Measurements from ENCODE around the gene CACNA1C. TPM values are rescaled to one million over a fixed set of nuclear protein-coding genes. Genes with fewer than 3 reads are reported as not detected.

The CACNA1C gene
- total RNA-seq, 2 donors from 2014 or later: 8.1 to 18.2 TPM

- intact Hi-C loops (cut with DNase I): no loop called here
- Histone ChIP-seq H3K9me3 (no peaks in the 10 kb centered on the region), H3K27ac (no peak overlapping the region), H3K36me3 (no peaks in the 10 kb centered on the region), H3K27me3 (replicated peaks; ENCODE audit: insufficient read depth) (no peaks in the 10 kb centered on the region), H3K4me3 (no peak overlapping the region), H3K4me1 (replicated peaks) (no peaks in the 10 kb centered on the region)
- no peak for TF ChIP-seq CTCF (IDR thresholded peaks at IDR 0.05)
- TF ChIP-seq POLR2A (IDR thresholded peaks at IDR 0.05): no peak
- TF ChIP-seq POLR2AphosphoS5 (IDR thresholded peaks at IDR 0.05): no peak
- DNase-seq (ENCODE audit: low spot score): no peak
- WGBS: 77% methylated on average over 10 of the region's 10 CpGs
Measured at GRCh38 chr12:2447861-2448260, 395.1 kb downstream of the CACNA1C start.

GRCh38 chr12:2449586-2449985 lies 396.8 kb downstream of the CACNA1C start:
- 79% methylated on average over 6 of the region's 6 CpGs for WGBS
- intact Hi-C loops (cut with DNase I): no loop called here
- no peaks in the 10 kb centered on the region for H3K9me3 ChIP-seq

GRCh38 chr12:2450553-2450952 lies 397.8 kb downstream of the CACNA1C start:
- H3K27me3 ChIP-seq (replicated peaks; ENCODE audit: insufficient read depth): no peaks in the 10 kb centered on the region
- H3K4me1 ChIP-seq (replicated peaks): no peaks in the 10 kb centered on the region
- 81% methylated on average over 9 of the region's 9 CpGs for WGBS
- no peaks in the 10 kb centered on the region for H3K9me3 ChIP-seq
- DNase-seq (ENCODE audit: low spot score): no peak
- no peak overlapping the region for H3K4me3 ChIP-seq
- no peak for TF ChIP-seq POLR2A (IDR thresholded peaks at IDR 0.05)
- no peak for TF ChIP-seq CTCF (IDR thresholded peaks at IDR 0.05)
- no peak for TF ChIP-seq POLR2AphosphoS5 (IDR thresholded peaks at IDR 0.05)
- intact Hi-C loops (cut with DNase I): no loop called here
- no peaks in the 10 kb centered on the region for H3K36me3 ChIP-seq
- H3K27ac ChIP-seq: no peak overlapping the region

More at GRCh38 chr12:2449586-2449985, 396.8 kb downstream of the CACNA1C start:
- no peaks in the 10 kb centered on the region for H3K36me3 ChIP-seq
- H3K27ac ChIP-seq: no peak overlapping the region
- H3K27me3 ChIP-seq (replicated peaks; ENCODE audit: insufficient read depth): no peaks in the 10 kb centered on the region
- H3K4me1 ChIP-seq (replicated peaks): no peaks in the 10 kb centered on the region
- no peak for TF ChIP-seq POLR2A (IDR thresholded peaks at IDR 0.05)
- TF ChIP-seq POLR2AphosphoS5 (IDR thresholded peaks at IDR 0.05): no peak
- TF ChIP-seq CTCF (IDR thresholded peaks at IDR 0.05): no peak
- no peak overlapping the region for H3K4me3 ChIP-seq
- no peak for DNase-seq (ENCODE audit: low spot score)

- WGBS: 64% methylated on average over 4 of the region's 4 CpGs
- no peak overlapping the region for H3K4me3 ChIP-seq
- TF ChIP-seq CTCF (IDR thresholded peaks at IDR 0.05) (no peak), POLR2A (IDR thresholded peaks at IDR 0.05) (no peak), POLR2AphosphoS5 (IDR thresholded peaks at IDR 0.05) (no peak)
- DNase-seq (ENCODE audit: low spot score): no peak
- H3K36me3 ChIP-seq: no peaks in the 10 kb centered on the region
- H3K27ac ChIP-seq: no peak overlapping the region
- H3K9me3 ChIP-seq: no peaks in the 10 kb centered on the region
- no peaks in the 10 kb centered on the region for H3K27me3 ChIP-seq (replicated peaks; ENCODE audit: insufficient read depth)
- H3K4me1 ChIP-seq (replicated peaks): no peaks in the 10 kb centered on the region
- intact Hi-C loops (cut with DNase I): no loop called here
Measured at GRCh38 chr12:2451025-2451424, 398.2 kb downstream of the CACNA1C start.

- no peak overlapping the region for H3K4me3 ChIP-seq
- intact Hi-C loops (cut with DNase I): no loop called here
- no peaks in the 10 kb centered on the region for H3K27me3 ChIP-seq (replicated peaks; ENCODE audit: insufficient read depth)
- DNase-seq (ENCODE audit: low spot score): no peak
- no peak overlapping the region for H3K27ac ChIP-seq
- no peaks in the 10 kb centered on the region for H3K36me3 ChIP-seq
- 90% methylated on average over 5 of the region's 5 CpGs for WGBS
- H3K9me3 ChIP-seq: no peaks in the 10 kb centered on the region
- no peaks in the 10 kb centered on the region for H3K4me1 ChIP-seq (replicated peaks)
- TF ChIP-seq POLR2AphosphoS5 (IDR thresholded peaks at IDR 0.05) (no peak), POLR2A (IDR thresholded peaks at IDR 0.05) (no peak), CTCF (IDR thresholded peaks at IDR 0.05) (no peak)
Measured at GRCh38 chr12:2451497-2451896, 398.7 kb downstream of the CACNA1C start.
